GM23248 (cell line): ENCODE results near the gene SH3GL1. TPM values are rescaled to one million over a fixed set of nuclear protein-coding genes. Genes with fewer than 3 reads are reported as not detected.

ENCODE experiments used
- DNase-seq: peaks from one replicate; pipeline ENCODE4 v3.0.0-alpha.2; 2015
- H2AFZ ChIP-seq: fragments of 200-600 bp; sonication (generic); 2 replicates; pipeline ENCODE4 v1.6.1; 2016; ENCODE audit warnings: antibody characterized with exemption
- H3F3A ChIP-seq: fragments of 200-600 bp; sonication (generic); 2 replicates; pipeline ENCODE4 v1.6.1; 2016; ENCODE audit warnings: mild to moderate bottlenecking, antibody characterized with exemption, mixed run types; ENCODE audit not compliant: insufficient read depth
- H3K27ac ChIP-seq: fragments of 200-600 bp; sonication (generic); 2 replicates; pipeline ENCODE4 v1.5.1; 2016; ENCODE audit warnings: mild to moderate bottlenecking
- H3K27me3 ChIP-seq: fragments of 200-600 bp; sonication (generic); replicated peaks from 2 replicates; pipeline ENCODE4 v1.6.1; 2016; ENCODE audit warnings: mild to moderate bottlenecking; ENCODE audit not compliant: insufficient read depth
- H3K36me3 ChIP-seq: fragments of 200-600 bp; sonication (generic); 2 replicates; pipeline ENCODE4 v1.6.1; 2016; ENCODE audit warnings: low read depth, mild to moderate bottlenecking
- H3K4me1 ChIP-seq: fragments of 200-600 bp; sonication (generic); 2 replicates; pipeline ENCODE4 v1.6.1; 2016; ENCODE audit warnings: mild to moderate bottlenecking; ENCODE audit not compliant: insufficient read depth
- H3K4me2 ChIP-seq: fragments of 200-600 bp; sonication (generic); one replicate; pipeline ENCODE4 v1.6.1; 2016; ENCODE audit warnings: mild to moderate bottlenecking; ENCODE audit not compliant: unreplicated experiment
- H3K4me3 ChIP-seq: fragments of 200-600 bp; sonication (generic); 2 replicates; pipeline ENCODE4 v1.5.1; 2016; ENCODE audit warnings: mild to moderate bottlenecking
- H3K79me2 ChIP-seq: fragments of 200-600 bp; sonication (generic); 2 replicates; pipeline ENCODE4 v1.6.1; 2016; ENCODE audit warnings: mild to moderate bottlenecking; ENCODE audit not compliant: insufficient read depth
- H3K9ac ChIP-seq: fragments of 200-600 bp; sonication (generic); 2 replicates; pipeline ENCODE4 v1.6.1; 2016; ENCODE audit warnings: mild to moderate bottlenecking
- H3K9me2 ChIP-seq: fragments of 200-600 bp; sonication (generic); 2 replicates; pipeline ENCODE4 v1.6.1; 2016; ENCODE audit warnings: mixed run types, mild to moderate bottlenecking, moderate library complexity; ENCODE audit not compliant: insufficient read depth
- H3K9me3 ChIP-seq: fragments of 200-600 bp; sonication (generic); one replicate; pipeline ENCODE4 v1.6.1; 2017; ENCODE audit warnings: low read depth
- H4K20me1 ChIP-seq: fragments of 200-600 bp; sonication (generic); 2 replicates; pipeline ENCODE4 v1.6.0; 2016; ENCODE audit not compliant: insufficient read depth
- EZH2 ChIP-seq: fragments of 200-600 bp; sonication (generic); IDR thresholded peaks from 2 replicates; pipeline ENCODE4 v1.6.1; 2018; ENCODE audit warnings: antibody characterized with exemption, mild to moderate bottlenecking; ENCODE audit not compliant: insufficient read depth, poor library complexity, severe bottlenecking
- EZH2phosphoT487 ChIP-seq: fragments of 200-600 bp; sonication (generic); IDR thresholded peaks from 2 replicates; pipeline ENCODE4 v1.6.1; 2018; ENCODE audit warnings: antibody characterized with exemption, moderate library complexity, mild to moderate bottlenecking, low read depth; ENCODE audit not compliant: insufficient read depth
- WGBS, 2 experiments: methylation state at CpG; one replicate each; pipeline ENCODE4 v1.1.6; 2015 to 2017; ENCODE audit warnings: low lambda C conversion rate in 2 of 2, low coverage in 1 of 2; ENCODE audit errors: missing lambda C conversion rate in 2 of 2; 5-methylcytosine and 5-hydroxymethylcytosine counted together
- in situ Hi-C: fragments of 300-500 bp; cut with MboI; formaldehyde crosslinking; loops from 2 replicates; pipeline ENCODE4 v1.15.0; 2020
- polyA plus RNA-seq: library from polyadenylated mRNA; unstranded; fragments of >200 nt; fragmentation: Nextera tagmentation; extraction: Ambion mirVana; gene quantifications from 2 replicates; pipeline ENCODE4 v1.2.1, GENCODE V29; 2016
- total RNA-seq: library from RNA; depleted of rRNA; stranded (reverse); fragments of >200 nt; shearing (Covaris generic); gene quantifications from 2 replicates; pipeline ENCODE4 v1.2.3, GENCODE V29; 2014

Gene SH3GL1
- total and polyA plus RNA-seq, 2 experiments from 2014 or later: 141 to 151 TPM

DNA sequence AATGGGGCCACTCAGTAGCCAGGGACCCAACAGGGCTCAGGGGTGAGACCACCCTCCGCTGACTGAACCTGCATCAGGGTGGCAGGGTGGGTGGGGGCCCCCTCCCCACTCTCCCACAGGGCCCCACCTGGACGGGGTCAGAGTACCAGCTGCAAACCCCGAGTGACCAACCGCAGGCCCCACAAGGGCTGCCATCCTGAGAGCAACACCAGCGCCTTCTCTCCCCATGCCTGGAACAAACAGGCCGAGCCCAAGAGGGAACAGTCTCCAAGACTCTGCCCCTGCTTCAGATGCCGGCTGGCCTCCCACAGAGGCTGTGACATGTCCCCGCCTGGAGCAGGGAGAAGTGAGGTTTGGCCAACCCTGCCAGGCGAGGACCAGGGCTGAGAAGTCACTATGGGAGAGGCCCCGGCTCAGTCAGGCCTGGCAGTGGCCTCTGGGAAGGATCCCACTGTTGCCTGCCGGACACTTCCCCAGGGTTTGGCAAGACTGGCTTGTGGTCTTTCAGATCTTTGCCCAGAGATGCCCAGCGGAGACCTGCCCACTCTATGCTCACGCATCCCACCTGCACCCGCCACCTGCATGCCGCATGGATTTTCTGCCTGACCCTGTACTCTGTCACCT, 29.8 kb downstream of the SH3GL1 start:
- Histone ChIP-seq H3K27ac (peak overlapping the region; percentile 97), H3K9ac (peak overlapping the region; percentile 6; the same call in 1 of the 2 replicates), H3K4me1 (peaks cover 69% of the 10 kb centered on the region), H3K4me2 (no peak overlapping the region), H2AFZ (no peak overlapping the region), H4K20me1 (no peaks in the 10 kb centered on the region), H3K9me2 (no peaks in the 10 kb centered on the region), H3K4me3 (no peak overlapping the region), H3K36me3 (peaks cover 5% of the 10 kb centered on the region; the same call in 1 of the 2 replicates), H3F3A (peaks cover 37% of the 10 kb centered on the region), H3K79me2 (peaks cover 88% of the 10 kb centered on the region), H3K9me3 (no peaks in the 10 kb centered on the region), H3K27me3 (no peaks in the 10 kb centered on the region)
- 79 to 80% methylated on average over 15 of the region's 15 CpGs for WGBS, 2 experiments
- in situ Hi-C loops: no loop called here
- DNase-seq: no peak
- TF ChIP-seq EZH2phosphoT487 (no peak), EZH2 (no peak)

- DNase-seq: no peak
- no peaks in the 10 kb centered on the region for H3K9me3 ChIP-seq
- H3F3A ChIP-seq: peaks cover 31% of the 10 kb centered on the region
- WGBS, 2 experiments: 77 to 79% methylated on average over 20 of the region's 21 CpGs
- no peaks in the 10 kb centered on the region for H3K9me2 ChIP-seq
- peak overlapping the region; percentile 46; the same call in 1 of the 2 replicates for H3K27ac ChIP-seq
- H3K27me3 ChIP-seq: no peaks in the 10 kb centered on the region
- no peaks in the 10 kb centered on the region for H4K20me1 ChIP-seq
- H3K36me3 ChIP-seq: peaks cover 10% of the 10 kb centered on the region; the same call in 1 of the 2 replicates
- no peak overlapping the region for H2AFZ ChIP-seq
- H3K4me2 ChIP-seq: no peak overlapping the region
- peaks cover 88% of the 10 kb centered on the region for H3K79me2 ChIP-seq
- TF ChIP-seq EZH2 (no peak), EZH2phosphoT487 (no peak)
- peaks cover 62% of the 10 kb centered on the region for H3K4me1 ChIP-seq
- H3K4me3 ChIP-seq: no peak overlapping the region
- in situ Hi-C loops: no loop called here
- H3K9ac ChIP-seq: 0 out of 2 replicates have a peak overlapping the region, but pooled peaks have one; percentile 49
Observed at GRCh38 chr19:4369888-4370260, 30.5 kb downstream of the SH3GL1 start.

- no peaks in the 10 kb centered on the region for H3K27me3 ChIP-seq
- H3K79me2 ChIP-seq: peaks cover 91% of the 10 kb centered on the region
- no peak overlapping the region for H3K4me2 ChIP-seq
- H2AFZ ChIP-seq: no peak overlapping the region
- peak; percentile 63 for DNase-seq
- peak overlapping the region; percentile 49 for H3K9ac ChIP-seq
- 50 to 55% methylated on average over 25 of the region's 25 CpGs for WGBS, 2 experiments
- in situ Hi-C loops: no loop called here
- peak overlapping the region; percentile 46 for H3K27ac ChIP-seq
- H3K9me3 ChIP-seq: no peaks in the 10 kb centered on the region
- no peak overlapping the region for H3K4me3 ChIP-seq
- H3K36me3 ChIP-seq: peaks cover 10% of the 10 kb centered on the region; the same call in 1 of the 2 replicates
- TF ChIP-seq EZH2 (no peak), EZH2phosphoT487 (no peak)
- peaks cover 29% of the 10 kb centered on the region for H3F3A ChIP-seq
- peaks cover 59% of the 10 kb centered on the region for H3K4me1 ChIP-seq
- no peaks in the 10 kb centered on the region for H4K20me1 ChIP-seq
- no peaks in the 10 kb centered on the region for H3K9me2 ChIP-seq
Observed at GRCh38 chr19:4369109-4369887, 31.0 kb downstream of the SH3GL1 start.

DNA sequence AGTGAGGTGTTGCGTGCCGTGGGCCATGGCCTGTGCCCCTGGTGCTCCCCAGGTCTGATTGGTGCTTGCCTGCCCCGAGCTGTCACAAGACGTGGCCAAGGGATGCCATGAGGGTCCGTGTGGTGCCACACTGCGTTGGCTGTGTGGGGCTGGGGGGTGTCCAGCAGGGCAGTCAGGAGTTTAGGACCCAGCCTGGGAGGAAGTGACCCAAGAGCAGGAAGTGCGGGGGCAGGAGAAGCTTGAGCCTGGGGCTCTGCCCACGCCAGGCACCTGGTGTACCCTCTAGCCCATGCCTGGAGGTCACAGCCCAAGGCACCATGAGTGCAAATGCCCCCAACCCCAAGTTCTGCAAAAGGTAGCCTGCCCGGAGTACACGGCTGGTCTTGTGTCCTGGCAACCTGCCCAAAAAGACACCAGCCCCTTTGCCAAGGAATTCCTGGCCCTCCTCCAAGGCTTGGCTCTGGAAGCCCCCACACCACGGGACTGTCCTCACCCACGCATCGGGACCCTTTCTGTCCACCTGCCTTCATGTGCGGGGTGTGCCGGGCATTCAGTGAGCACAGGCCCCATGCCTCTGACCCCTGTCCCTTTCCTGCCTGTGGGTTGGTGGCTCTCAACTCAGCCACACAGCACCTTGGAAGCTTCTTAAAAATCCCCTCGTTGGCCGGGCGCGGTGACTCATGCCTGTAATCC, 32.1 kb downstream of the SH3GL1 start:
- Histone ChIP-seq H3K36me3 (peaks cover 10% of the 10 kb centered on the region; the same call in 1 of the 2 replicates), H3K4me1 (peaks cover 48% of the 10 kb centered on the region), H3K27me3 (no peaks in the 10 kb centered on the region), H2AFZ (no peak overlapping the region), H3K4me3 (no peak overlapping the region), H3K9me3 (no peaks in the 10 kb centered on the region), H3K79me2 (peaks cover 97% of the 10 kb centered on the region), H3K9me2 (no peaks in the 10 kb centered on the region), H4K20me1 (no peaks in the 10 kb centered on the region), H3K9ac (peak overlapping the region; percentile 49; the same call in 1 of the 2 replicates), H3F3A (peaks cover 22% of the 10 kb centered on the region), H3K27ac (peak overlapping the region; percentile 46; the same call in 1 of the 2 replicates), H3K4me2 (peak overlapping the region; percentile 0)
- no peak for TF ChIP-seq EZH2phosphoT487
- TF ChIP-seq EZH2: no peak
- DNase-seq: no peak
- WGBS, 2 experiments: 58 to 60% methylated on average over 19 of the region's 19 CpGs
- in situ Hi-C loops: no loop called here
